ENCODE data around the gene TRIM45.

DNA sequence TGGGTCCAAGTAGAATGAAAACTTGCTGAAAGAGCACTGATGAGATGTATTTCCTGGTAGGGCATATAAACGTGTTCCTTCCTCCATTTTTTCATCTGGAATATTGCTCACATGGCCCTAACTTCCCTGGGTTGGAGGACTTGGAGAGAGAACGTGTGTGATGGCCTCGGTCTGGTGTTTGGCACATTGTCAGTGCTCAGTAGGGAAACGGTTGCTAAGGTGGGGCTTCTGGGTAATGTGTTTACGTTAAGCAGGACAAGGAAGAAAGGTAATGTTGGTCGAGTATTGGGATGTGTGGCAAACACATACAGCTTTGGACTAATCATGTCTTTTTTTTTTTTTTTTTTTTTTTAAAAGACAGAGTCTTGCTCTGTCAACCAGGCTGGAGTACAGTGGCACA, 55.2 kb downstream of the TRIM45 start:
- TF ChIP-seq, protein P1, sequence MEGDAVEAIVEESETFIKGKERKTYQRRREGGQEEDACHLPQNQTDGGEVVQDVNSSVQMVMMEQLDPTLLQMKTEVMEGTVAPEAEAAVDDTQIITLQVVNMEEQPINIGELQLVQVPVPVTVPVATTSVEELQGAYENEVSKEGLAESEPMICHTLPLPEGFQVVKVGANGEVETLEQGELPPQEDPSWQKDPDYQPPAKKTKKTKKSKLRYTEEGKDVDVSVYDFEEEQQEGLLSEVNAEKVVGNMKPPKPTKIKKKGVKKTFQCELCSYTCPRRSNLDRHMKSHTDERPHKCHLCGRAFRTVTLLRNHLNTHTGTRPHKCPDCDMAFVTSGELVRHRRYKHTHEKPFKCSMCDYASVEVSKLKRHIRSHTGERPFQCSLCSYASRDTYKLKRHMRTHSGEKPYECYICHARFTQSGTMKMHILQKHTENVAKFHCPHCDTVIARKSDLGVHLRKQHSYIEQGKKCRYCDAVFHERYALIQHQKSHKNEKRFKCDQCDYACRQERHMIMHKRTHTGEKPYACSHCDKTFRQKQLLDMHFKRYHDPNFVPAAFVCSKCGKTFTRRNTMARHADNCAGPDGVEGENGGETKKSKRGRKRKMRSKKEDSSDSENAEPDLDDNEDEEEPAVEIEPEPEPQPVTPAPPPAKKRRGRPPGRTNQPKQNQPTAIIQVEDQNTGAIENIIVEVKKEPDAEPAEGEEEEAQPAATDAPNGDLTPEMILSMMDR (IDR thresholded peaks at IDR 0.05; ENCODE audit: insufficient read depth, low read depth, low read length), result no peak
- TF ChIP-seq EZH2 (IDR thresholded peaks at IDR 0.05; ENCODE audit: insufficient read depth, low read length), result no peak

Data from astrocyte (in vitro differentiated cells and primary cell).